Measurements from ENCODE around the gene IFIT2. TPM values are rescaled to one million over a fixed set of nuclear protein-coding genes. Genes with fewer than 3 reads are reported as not detected.

IFIT2 gene
- total RNA-seq, 2 experiments from 2014 or later: 0.57 to 0.72 TPM

DNA sequence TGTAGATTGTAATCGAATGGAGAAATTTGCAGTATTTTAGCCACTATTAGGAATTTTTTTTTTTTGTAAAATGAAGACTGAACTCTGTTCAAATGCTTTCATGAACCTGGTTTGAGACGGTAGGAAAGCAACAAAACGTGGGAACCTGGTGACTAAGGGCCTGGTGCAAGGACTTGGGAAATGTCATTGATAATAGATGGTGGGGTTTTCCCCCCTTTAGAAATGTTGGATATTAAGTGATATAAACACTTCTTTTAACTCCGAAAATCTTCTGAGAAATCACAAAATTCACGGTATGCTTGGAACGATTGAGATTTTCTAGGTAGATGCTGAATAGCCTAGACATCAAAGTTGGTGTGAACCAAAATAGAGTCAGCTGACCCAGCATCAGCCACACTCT lies 6.4 kb downstream of the IFIT2 start:
- Histone ChIP-seq H3K9me2 (ENCODE audit: insufficient read depth, low read length) (no peaks in the 10 kb centered on the region), H3K4me2 (ENCODE audit: low read length) (no peak overlapping the region), H3K79me2 (ENCODE audit: insufficient read depth, low read depth, low read length) (no peaks in the 10 kb centered on the region), H3K36me3 (ENCODE audit: insufficient read depth, low read length) (no peaks in the 10 kb centered on the region), H2AFZ (ENCODE audit: low read length) (no peak overlapping the region), H3K4me3 (ENCODE audit: low read depth, low read length, poor library complexity, severe bottlenecking) (no peak overlapping the region), H3K9me3 (ENCODE audit: low read length) (no peaks in the 10 kb centered on the region), H4K20me1 (ENCODE audit: insufficient read depth, low read length) (no peaks in the 10 kb centered on the region), H3K4me1 (ENCODE audit: insufficient read depth, low read length, poor library complexity, severe bottlenecking) (no peaks in the 10 kb centered on the region), H3K27ac (ENCODE audit: low read depth, low read length, poor library complexity, severe bottlenecking) (no peak overlapping the region)
- BruUV-seq (replicated peaks): no TSS peak
- intact Hi-C loops (cut with micrococcal nuclease; ENCODE audit: unreplicated experiment): no loop called here
- no peak for TF ChIP-seq EZH2phosphoT487 (IDR thresholded peaks at IDR 0.05; ENCODE audit: borderline replicate concordance, low read depth, low read length)
- TF ChIP-seq CTCF (conservative IDR thresholded peaks at IDR 0.05; ENCODE audit: low read length): no peak
- ChIA-PET POLR2A (interaction anchor here (0.7 kb wide), 1 partner anchor 57 kb away, joined by 3 read pairs; the partner anchor contains the start of gene LIPA), CTCF (ENCODE audit: unreplicated experiment) (no interaction called here)
- DNase-seq (ENCODE audit: low spot score): no peak

DNA sequence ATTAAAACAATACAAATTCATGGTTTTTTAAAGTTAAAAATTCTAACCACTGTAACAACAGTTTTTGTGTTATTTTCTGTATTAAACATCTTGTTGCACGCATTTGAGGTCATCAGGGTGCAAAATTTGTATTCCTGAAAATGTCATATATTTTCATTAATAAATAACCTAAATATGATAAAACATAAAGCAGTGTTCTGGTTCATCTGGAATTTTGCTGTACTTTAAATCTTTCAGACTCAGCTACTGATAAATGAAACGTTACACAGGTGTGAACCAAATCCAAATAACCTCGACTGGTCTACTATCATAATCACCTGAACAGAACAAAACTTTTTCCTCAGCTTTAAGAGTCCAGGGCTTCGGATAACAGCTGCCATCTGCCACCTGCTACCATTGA lies 6.9 kb downstream of the IFIT2 start:
- TF ChIP-seq EZH2phosphoT487 (IDR thresholded peaks at IDR 0.05; ENCODE audit: borderline replicate concordance, low read depth, low read length) (no peak), CTCF (conservative IDR thresholded peaks at IDR 0.05; ENCODE audit: low read length) (no peak)
- no peaks in the 10 kb centered on the region for H3K4me1 ChIP-seq (ENCODE audit: insufficient read depth, low read length, poor library complexity, severe bottlenecking)
- H4K20me1 ChIP-seq (ENCODE audit: insufficient read depth, low read length): no peaks in the 10 kb centered on the region
- intact Hi-C loops (cut with micrococcal nuclease; ENCODE audit: unreplicated experiment): no loop called here
- no peaks in the 10 kb centered on the region for H3K9me3 ChIP-seq (ENCODE audit: low read length)
- no TSS peak for BruUV-seq (replicated peaks)
- ChIA-PET CTCF (ENCODE audit: unreplicated experiment) (no interaction called here), POLR2A (interaction anchor here (0.7 kb wide), 1 partner anchor 57 kb away, joined by 3 read pairs; the partner anchor contains the start of gene LIPA)
- DNase-seq (ENCODE audit: low spot score): no peak
- no peak overlapping the region for H2AFZ ChIP-seq (ENCODE audit: low read length)
- H3K79me2 ChIP-seq (ENCODE audit: insufficient read depth, low read depth, low read length): no peaks in the 10 kb centered on the region
- H3K27ac ChIP-seq (ENCODE audit: low read depth, low read length, poor library complexity, severe bottlenecking): no peak overlapping the region
- H3K9me2 ChIP-seq (ENCODE audit: insufficient read depth, low read length): no peaks in the 10 kb centered on the region
- no peak overlapping the region for H3K4me2 ChIP-seq (ENCODE audit: low read length)
- H3K36me3 ChIP-seq (ENCODE audit: insufficient read depth, low read length): no peaks in the 10 kb centered on the region
- H3K4me3 ChIP-seq (ENCODE audit: low read depth, low read length, poor library complexity, severe bottlenecking): no peak overlapping the region

- BruUV-seq (replicated peaks): no TSS peak
- Histone ChIP-seq H3K79me2 (ENCODE audit: insufficient read depth, low read depth, low read length) (no peaks in the 10 kb centered on the region), H3K4me3 (ENCODE audit: low read depth, low read length, poor library complexity, severe bottlenecking) (no peak overlapping the region), H4K20me1 (ENCODE audit: insufficient read depth, low read length) (no peaks in the 10 kb centered on the region), H3K36me3 (ENCODE audit: insufficient read depth, low read length) (no peaks in the 10 kb centered on the region), H3K9me3 (ENCODE audit: low read length) (no peaks in the 10 kb centered on the region), H3K4me1 (ENCODE audit: insufficient read depth, low read length, poor library complexity, severe bottlenecking) (no peaks in the 10 kb centered on the region), H2AFZ (ENCODE audit: low read length) (no peak overlapping the region), H3K27ac (ENCODE audit: low read depth, low read length, poor library complexity, severe bottlenecking) (no peak overlapping the region), H3K9me2 (ENCODE audit: insufficient read depth, low read length) (no peaks in the 10 kb centered on the region), H3K4me2 (ENCODE audit: low read length) (no peak overlapping the region)
- no peak for DNase-seq (ENCODE audit: low spot score)
- POLR2A ChIA-PET: interaction anchor here (0.7 kb wide), 1 partner anchor 58 kb away, joined by 3 read pairs; the partner anchor contains the start of gene LIPA
- no peak for TF ChIP-seq CTCF (conservative IDR thresholded peaks at IDR 0.05; ENCODE audit: low read length)
- no peak for TF ChIP-seq EZH2phosphoT487 (IDR thresholded peaks at IDR 0.05; ENCODE audit: borderline replicate concordance, low read depth, low read length)
- CTCF ChIA-PET (ENCODE audit: unreplicated experiment): no interaction called here
- intact Hi-C loops (cut with micrococcal nuclease; ENCODE audit: unreplicated experiment): no loop called here
Measured at GRCh38 chr10:89309156-89310055, 7.6 kb downstream of the IFIT2 start.

Data from OCI-LY7 (cell line).